ENCODE results near the gene TMEM259. TPM values are rescaled to one million over a fixed set of nuclear protein-coding genes. Genes with fewer than 3 reads are reported as not detected.

TMEM259 gene
- total and polyA plus RNA-seq, 2 of the 13 experiments (the other 11 are each of a cell fraction or from before 2014, with no cell fraction given) = 64.7 to 164 TPM

- TF ChIP-seq KDM3A (CRISPR knock-in tag; IDR thresholded peaks at IDR 0.05; ENCODE audit: low read depth) (no peak), RARA (CRISPR knock-in tag; IDR thresholded peaks at IDR 0.05) (peak; percentile 89), ZNF121 (CRISPR knock-in tag; IDR thresholded peaks at IDR 0.05) (peak; percentile 69), NONO (IDR thresholded peaks at IDR 0.05) (no peak), NONO (CRISPR knock-in tag; conservative IDR thresholded peaks at IDR 0.05) (peak; percentile 92), ZNF232 (CRISPR knock-in tag; IDR thresholded peaks at IDR 0.05; ENCODE audit: borderline replicate concordance) (no peak; the same call in 1 of the 2 replicates), MATR3 (CRISPR knock-in tag; IDR thresholded peaks at IDR 0.05) (no peak), PRDM4 (CRISPR knock-in tag; IDR thresholded peaks at IDR 0.05; ENCODE audit: borderline replicate concordance) (no peak), HMGXB4 (CRISPR knock-in tag; IDR thresholded peaks at IDR 0.05; ENCODE audit: borderline replicate concordance in 1 of 2, low read depth in 1 of 2) (peak; percentile 79 to 81; a peak in 3 of 4 replicates), ZFP91 (CRISPR knock-in tag; IDR thresholded peaks at IDR 0.05; ENCODE audit: borderline replicate concordance) (peak; percentile 96), HNF4G (IDR thresholded peaks at IDR 0.05; ENCODE audit: borderline replicate concordance, low read depth, low read length) (0 out of 2 replicates have a peak, but pooled peaks have one; percentile 19), HNF4G (CRISPR knock-in tag; IDR thresholded peaks at IDR 0.05; ENCODE audit: borderline replicate concordance, low read depth) (peak; percentile 56; the same call in 1 of the 2 replicates), FIP1L1 (IDR thresholded peaks at IDR 0.05; ENCODE audit: borderline replicate concordance, insufficient read depth, low read depth, low read length) (peak; percentile 68; the same call in 1 of the 2 replicates), CENPT (CRISPR knock-in tag; IDR thresholded peaks at IDR 0.05; ENCODE audit: low read depth) (no peak), ZNF660 (CRISPR knock-in tag; IDR thresholded peaks at IDR 0.05; ENCODE audit: borderline replicate concordance, low read depth) (peak; percentile 51; the same call in 1 of the 2 replicates), ZKSCAN1 (IDR thresholded peaks at IDR 0.05; ENCODE audit: low read length) (no peak), ZNF546 (CRISPR knock-in tag; conservative IDR thresholded peaks at IDR 0.05) (no peak), NR1H2 (CRISPR knock-in tag; IDR thresholded peaks at IDR 0.05; ENCODE audit: borderline replicate concordance, low read depth) (no peak), SPEN (CRISPR knock-in tag; IDR thresholded peaks at IDR 0.05; ENCODE audit: low read depth) (peak; percentile 95), SKI (IDR thresholded peaks at IDR 0.05; ENCODE audit: partially characterized antibody) (peak; percentile 23), HCFC1 (IDR thresholded peaks at IDR 0.05; ENCODE audit: low read depth, low read length) (no peak), ZSCAN12 (CRISPR knock-in tag; IDR thresholded peaks at IDR 0.05) (no peak), TBX2 (CRISPR knock-in tag; IDR thresholded peaks at IDR 0.05; ENCODE audit: borderline replicate concordance) (peak; percentile 95)
Measured at GRCh38 chr19:980133-980998, 40.6 kb downstream of the TMEM259 start (continued).

Data from HepG2 (cell line).